Retina (tissue), 1 donor: Measurements from ENCODE around the gene ANKS1A.

ENCODE experiments used
- DNase-seq: peaks from one replicate; pipeline ENCODE4 v3.0.0-alpha.2; 2016

The ANKS1A gene

GRCh38 chr6:35025232-35026188, 136.5 kb downstream of the ANKS1A start:
- peak; percentile 42 for DNase-seq

GRCh38 chr6:35026434-35027222, 137.6 kb downstream of the ANKS1A start:
- DNase-seq: no peak

DNA sequence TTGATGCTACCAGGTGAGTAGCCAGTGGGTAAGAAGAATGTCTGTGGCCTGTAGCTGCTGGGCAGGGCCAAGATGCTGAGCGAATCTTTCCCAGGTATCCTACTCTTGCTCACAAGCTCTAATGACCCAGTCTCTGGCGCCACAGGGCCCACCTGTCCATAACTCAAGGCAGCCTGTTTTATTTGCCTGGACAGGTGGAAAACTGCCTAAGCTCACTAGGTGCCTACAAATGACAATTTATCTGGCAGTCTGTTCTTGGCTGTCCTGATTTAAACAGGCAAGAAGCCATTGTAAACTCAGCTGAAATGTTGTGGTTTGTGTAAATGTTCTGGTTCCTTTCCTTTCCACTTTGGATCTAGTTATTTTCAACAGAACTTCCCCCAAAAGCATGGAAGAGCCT, 138.8 kb downstream of the ANKS1A start:
- no peak for DNase-seq

GRCh38 chr6:35028781-35029769, 140.0 kb downstream of the ANKS1A start:
- no peak for DNase-seq

DNA sequence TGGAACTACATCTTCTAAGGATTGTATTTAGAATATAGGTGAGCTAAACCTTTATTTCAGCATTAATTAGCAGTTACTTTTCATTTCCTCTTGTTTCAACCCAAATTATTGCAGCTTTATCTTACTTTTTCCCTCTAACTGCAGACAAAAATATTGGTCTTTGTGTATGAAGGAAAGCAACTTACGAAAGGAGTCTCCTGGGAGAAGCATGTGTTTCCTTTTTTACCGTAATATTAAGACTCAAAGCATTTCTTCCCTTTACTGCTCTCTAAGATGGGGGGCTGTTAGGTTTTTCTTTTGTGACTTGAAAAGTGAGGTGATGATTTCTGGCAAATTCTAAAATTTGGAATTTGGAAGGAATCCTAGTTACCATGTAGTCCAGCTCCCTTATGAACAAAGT, 141.0 kb downstream of the ANKS1A start:
- DNase-seq: no peak

GRCh38 chr6:35031611-35032529, 142.8 kb downstream of the ANKS1A start:
- no peak for DNase-seq

DNA sequence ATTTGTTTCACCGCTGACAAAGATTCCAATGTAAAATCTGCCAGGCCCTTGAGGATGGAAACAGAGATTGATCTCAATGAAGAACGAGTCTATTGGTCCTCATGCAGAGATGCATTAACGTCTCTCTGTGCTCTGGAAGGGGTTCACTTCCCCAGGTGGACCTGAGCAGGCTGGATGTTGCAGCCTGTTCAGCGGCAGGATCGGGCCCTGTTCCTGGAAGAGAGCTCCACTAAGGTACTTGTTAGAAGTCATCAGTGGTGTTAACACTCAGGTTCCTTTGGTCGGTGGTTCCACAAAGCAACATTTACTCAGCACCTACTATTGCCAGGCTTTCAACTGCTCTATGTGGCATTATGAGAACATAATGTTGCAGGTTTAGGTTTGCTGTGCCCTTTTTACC, 144.6 kb downstream of the ANKS1A start:
- DNase-seq: no peak

- DNase-seq: no peak
These were observed 145.5 kb downstream of the ANKS1A start for GRCh38 chr6:35034411-35035191.

GRCh38 chr6:35035481-35036030, 146.5 kb downstream of the ANKS1A start:
- no peak for DNase-seq

GRCh38 chr6:35036059-35036827, 147.2 kb downstream of the ANKS1A start:
- no peak for DNase-seq

- no peak for DNase-seq
These were observed 148.0 kb downstream of the ANKS1A start for GRCh38 chr6:35036828-35037663.

DNA sequence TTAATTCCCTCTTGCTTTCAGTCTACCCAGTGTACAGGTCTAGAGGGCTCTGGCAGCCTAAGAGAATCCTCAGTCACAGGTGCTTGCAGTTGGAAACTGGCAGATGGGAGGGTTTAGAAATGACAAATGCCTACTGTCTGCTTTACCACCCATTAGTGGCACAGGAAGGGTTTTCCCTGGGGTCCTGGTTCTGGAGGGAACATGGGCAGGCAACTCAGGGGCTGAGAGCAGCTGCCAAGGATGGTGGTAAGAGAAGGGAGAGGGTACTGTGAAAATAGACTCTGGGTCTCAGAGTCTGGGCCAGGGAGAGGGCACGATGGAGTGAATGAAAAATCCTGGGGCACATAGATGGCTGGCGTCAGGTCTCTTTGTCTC, 148.6 kb downstream of the ANKS1A start:
- no peak for DNase-seq

GRCh38 chr6:35038076-35038475, 149.0 kb downstream of the ANKS1A start:
- DNase-seq: no peak

GRCh38 chr6:35040398-35040797, 151.3 kb downstream of the ANKS1A start:
- DNase-seq: no peak

GRCh38 chr6:35041086-35041861, 152.2 kb downstream of the ANKS1A start:
- DNase-seq: no peak

GRCh38 chr6:35042031-35042815, 153.2 kb downstream of the ANKS1A start:
- no peak for DNase-seq
